Stimulated activated naive CD8-positive, alpha-beta T cell treated with anti-CD3 and anti-CD28 coated beads, Interleukin-15, Interleukin-2, amounts not matched to agents 100 U/mL and 50 U/mL, for 24 hours (primary cell): Measurements from ENCODE around the gene TSPAN14.

Experiments
- ATAC-seq: fragments of 150-1000 bp; cut with Tn5 transposase; one replicate; pipeline ENCODE4 v1.10.0; 2021
- DNase-seq: peaks from one replicate; pipeline ENCODE4 v3.0.0; 2021

The TSPAN14 gene

DNA sequence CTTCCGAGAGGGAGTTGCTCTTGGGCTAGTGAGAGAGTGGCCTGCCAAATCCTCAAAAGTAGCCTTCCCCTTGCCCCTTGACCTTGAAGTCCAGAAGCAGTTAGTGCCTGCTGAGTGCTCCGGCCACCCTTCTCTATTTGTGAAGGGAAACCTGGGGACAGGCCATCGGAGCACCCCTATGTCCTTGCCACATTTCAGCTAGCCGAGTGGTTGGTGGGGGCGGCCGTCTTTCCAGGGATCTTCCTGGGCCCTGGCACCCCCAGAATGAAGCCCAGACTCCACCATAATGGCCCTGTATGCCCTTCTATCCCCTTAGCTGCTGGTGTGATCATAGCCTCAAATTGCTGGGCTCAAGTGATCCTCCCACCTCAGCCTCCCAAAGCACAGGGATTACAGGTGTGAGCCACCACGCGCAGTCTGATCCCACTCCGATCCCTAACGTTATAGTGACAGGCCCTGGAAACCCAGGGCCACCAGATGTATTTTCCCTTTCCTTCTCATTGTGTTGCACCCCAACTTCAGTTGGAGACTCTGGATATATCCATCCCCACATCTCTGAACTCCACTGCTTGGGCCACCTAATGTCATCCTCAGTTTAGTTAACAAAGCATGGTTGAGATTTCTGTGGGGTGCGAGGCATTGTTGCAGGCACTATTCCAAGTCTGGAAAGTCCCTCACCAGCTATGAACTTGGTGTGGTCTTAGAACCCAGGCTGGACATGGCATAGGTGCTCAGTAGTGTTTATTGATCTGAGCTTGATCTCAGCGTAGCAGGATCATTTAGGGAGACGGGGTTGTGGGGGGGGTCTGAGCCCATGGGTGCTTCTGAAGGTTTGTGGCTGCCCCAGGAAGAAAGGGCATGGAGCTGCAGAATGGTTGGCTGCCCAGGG is 1.6 kb downstream of the TSPAN14 start:
- DNase-seq = no peak
- no peak for ATAC-seq

DNA sequence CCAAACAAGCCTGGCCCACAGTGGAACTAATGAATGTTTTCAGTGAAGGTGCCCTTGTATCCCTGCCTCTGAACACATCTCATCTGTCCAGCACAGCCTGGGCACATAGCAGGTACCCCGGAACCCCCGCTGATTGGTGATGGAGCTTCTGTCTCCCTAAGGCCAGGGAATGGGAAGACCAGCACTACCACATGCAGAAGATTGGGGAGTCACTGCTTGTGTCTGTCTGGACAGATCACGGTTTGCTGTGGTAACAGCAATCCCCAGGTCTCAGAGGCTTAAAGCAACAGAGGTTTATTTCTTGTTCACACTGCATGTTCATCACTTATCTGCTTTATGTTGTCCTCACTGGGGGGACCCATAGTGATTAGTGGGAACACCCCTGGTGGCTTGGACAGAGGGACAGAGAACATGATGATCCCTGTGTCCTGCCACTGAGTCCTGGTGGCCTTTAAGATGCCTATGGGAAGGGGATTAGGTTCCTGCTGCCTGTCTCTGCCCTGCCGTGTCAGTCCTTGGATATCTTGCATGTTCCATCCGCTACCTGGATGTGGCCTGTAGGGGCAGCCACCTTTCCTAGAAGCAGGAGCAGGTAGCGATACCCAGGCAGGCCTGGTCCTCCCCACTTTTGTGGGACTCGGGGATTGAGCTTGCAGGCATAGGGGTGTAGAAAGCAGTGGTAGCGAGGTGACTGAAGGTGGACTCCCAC is 3.6 kb downstream of the TSPAN14 start:
- no peak for DNase-seq
- no peak for ATAC-seq

DNA sequence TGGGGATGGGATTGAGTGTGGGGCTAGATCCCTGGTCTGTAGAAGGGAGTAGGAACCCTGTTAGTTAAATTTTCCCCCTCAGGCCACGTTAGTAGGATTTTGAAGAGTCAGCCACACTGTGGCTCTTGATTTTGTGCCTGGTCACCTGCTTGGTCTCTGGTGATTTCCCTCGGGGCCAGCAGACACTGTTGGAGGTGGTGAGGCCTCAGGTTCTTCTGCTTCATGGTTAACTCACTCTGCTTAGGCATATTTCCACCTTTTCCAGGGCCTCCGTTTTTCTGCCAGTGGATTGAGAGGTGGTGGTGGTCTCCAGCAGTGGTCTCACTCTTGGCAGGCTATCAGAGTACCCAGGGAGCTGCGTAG is 4.1 kb downstream of the TSPAN14 start:
- DNase-seq = no peak
- ATAC-seq = no peak

DNA sequence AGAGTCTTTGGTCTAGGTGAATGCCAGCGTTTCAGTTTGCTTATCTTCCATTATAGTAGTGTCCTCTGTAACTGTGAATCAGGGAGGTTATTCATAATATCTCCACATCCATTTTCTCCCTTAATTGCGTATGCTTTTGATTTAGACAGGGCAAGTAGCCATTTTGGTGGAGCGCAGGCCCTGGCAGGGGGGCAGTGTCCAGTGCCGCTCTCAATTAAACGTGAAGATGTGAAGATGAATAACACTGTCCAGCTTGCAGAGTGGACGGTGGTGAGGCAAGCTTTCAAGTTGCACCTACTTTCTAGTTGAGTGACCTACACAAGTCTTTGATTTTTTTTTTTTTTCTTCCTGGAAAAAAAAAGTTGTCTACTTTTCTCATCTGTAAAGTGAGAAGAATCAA is 4.5 kb downstream of the TSPAN14 start:
- DNase-seq = no peak
- no peak for ATAC-seq

DNA sequence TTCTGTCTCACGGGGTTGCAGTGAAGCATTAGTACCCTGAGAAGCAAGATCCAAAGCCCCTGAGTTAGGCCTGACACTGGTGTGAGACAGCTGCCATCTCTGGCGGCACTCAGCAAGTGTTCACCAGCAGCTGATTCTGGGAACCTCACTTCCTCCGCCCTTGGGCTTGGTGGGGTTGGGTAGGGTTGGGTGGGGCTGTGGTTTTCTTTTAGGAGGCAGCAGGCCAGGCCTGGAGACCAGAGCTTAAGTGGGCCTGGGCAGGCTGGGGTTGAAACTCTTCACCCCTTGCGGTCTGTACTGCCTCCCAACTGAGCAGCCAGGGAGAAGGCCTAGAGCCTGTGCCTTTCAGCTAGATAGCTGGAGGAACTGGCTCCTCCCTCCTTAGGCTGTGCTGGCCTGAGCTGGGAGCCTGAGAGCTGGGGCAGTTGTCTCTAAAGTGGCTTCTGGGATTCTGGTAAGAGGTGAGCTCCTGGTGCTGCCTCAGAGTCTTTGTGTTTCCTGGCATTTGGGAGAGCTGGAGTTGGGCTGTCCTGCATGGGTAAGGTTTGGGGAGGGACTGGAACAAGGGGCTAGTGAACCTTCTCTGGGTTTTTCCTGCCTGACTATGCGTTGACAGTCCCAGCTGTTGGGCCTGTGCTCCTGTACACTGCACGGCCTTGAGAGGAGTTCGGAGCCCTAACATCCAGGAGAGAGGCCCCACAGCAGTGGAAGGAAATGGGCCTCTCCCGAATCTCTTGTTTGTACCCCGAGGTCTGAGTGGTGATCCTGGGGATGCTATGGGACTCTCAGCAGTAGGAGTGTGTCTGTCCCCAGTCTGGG is 5.1 kb downstream of the TSPAN14 start:
- ATAC-seq (peak; percentile 65), DNase-seq (peak; percentile 75)

DNA sequence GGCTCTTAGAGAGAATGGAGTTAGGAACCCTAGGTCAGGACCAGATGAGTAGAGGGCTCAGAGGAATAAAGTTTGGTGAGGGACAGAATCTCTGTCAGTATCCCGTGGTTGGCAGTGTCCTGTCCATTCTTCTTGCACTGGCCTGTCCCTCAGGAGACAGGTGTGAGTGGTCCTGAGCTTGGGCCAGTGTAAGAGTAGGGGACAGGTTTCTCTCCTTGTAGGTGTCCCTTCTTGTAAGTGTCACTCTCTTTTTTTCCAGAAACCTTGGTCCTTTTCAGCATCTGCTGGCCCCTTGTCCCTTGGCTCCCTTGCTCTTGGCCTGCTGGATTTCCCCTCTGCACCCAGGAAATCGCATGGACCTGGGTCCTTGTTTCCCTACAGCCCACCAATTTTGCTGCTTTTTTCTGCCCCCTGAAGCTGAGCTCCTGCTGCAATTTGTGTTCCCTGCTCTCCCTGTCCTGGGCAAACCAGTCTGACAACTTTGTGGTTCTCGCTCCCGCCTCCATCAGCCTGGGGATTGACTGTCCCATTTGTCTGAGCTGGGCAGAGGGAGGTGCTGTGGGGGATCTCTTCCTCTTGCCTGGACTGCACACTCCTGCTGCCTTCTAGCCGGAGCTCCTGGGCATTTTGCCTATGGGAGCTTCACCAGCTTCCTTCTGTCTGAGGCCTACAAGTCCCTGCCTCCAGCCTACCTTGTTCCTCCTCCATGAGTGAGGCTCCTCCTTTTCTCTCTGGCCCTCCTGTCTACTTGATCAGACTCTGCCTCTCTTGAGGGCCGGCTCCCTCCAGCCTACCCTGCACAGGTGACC is 6.5 kb downstream of the TSPAN14 start:
- ATAC-seq (no peak), DNase-seq (no peak)

DNA sequence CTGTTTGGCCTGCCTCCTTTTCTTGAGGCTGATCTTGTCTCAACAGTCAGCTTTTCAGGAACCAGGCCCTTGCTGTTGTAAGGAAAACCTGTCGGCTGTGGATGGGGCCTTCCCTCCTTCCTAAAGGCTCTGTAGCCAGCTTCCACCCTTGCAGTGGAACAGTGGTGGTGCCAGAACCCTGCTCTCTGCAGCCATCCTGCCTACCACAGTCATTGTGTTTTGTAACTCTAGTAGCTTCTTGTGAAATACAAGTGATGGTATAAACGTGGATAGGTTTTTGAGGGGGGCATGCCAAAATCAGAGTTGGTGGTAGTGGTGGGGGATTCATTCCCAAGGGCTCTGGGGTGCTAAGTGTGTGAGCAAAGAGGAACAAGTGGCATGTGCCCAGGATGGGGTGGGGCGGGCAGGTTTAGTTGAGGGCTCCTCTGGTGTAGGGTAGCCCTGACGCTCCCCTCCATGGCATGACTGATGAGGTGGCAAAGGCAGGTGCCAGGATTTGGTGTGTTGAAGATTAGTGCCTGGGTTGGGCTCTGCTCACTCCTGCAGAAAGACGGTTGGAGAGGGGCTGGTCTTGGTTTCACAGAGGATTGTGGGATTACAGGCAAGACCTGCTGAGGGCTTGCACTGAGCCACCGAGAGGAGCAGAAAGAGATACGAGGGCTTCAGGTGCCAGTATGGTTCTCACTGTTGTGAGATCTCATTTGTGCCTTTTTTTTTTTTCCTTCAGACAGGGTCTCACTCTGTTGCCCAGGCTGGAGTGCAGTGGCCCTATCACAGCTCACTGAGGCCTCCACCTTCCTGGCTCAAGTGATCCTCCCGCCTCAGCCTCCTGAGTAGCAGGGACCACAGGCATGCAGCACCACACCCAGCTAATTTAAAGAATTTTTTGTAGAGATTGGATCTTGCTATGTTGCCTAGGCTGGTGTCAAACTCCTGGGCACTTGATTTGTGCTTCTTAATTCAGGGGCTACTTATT is 7.4 kb downstream of the TSPAN14 start:
- ATAC-seq (no peak), DNase-seq (no peak)

DNA sequence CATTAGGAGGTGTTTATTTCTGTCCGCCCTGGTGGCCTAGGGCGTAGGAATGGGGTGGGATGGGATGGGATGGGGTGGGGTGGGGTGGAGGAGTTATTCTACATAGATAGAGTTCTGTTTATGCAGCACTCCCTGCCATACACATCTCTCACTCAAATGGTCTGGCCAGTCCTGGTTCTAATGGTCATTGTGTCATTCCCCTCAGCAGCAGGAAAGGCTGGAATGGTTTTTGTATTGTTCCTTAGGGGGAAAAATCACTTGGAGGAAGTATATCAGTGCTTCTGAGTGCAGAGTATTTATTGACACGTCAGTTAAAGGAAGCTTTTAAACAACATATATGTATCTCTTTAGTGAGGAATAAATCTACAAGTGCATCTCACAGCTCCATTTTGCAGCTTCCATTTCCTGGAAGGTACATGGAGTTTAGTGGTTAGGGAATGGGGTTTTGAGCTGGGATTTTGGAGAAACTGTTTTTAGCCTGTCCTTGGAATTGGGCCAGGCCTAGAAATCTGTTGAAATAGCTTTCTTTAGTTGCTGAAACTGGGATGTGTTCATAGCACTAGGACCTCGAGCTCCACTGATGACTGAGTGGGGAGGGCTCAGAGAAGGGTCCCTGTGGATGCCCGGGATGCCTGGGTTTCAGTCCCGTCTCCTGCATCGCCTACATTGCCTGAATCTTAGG is 8.3 kb downstream of the TSPAN14 start:
- no peak for DNase-seq
- no peak for ATAC-seq

DNA sequence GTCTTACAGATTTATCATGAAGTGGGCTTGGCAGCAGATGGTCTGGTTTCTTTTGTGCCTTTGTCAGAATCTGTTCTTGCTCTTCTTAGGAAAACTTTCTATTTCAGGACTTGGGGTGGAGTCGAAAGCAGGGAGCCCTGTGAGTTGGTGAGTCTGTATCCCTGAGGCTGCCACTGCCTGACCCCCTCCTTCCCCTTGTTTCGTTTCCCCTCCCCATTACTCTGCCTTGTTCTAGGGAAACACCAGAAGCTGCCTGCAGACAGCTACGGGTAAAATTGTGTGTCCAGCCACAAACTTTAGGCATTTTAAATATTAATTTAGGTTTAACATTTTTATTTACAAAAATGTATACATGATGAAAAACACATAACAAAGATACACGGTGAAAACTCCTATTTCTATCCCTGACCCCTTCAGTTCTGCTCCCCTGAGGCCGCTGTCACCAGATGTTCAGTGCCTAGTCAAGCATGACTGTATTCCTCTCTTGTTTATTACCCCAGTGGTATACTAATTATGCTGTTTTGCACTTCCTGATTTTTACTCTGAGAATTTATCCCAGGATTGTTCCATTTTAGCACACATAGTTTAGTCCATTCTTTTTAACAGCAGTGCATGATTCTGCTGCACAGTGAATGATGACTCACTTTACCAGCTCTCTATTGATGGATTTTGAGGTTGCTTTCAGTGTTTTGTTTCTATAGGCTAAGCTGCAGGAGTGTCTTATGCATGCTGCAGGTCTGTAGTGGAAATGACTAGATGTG is 9.1 kb downstream of the TSPAN14 start:
- DNase-seq = no peak
- peak; percentile 42 for ATAC-seq

DNA sequence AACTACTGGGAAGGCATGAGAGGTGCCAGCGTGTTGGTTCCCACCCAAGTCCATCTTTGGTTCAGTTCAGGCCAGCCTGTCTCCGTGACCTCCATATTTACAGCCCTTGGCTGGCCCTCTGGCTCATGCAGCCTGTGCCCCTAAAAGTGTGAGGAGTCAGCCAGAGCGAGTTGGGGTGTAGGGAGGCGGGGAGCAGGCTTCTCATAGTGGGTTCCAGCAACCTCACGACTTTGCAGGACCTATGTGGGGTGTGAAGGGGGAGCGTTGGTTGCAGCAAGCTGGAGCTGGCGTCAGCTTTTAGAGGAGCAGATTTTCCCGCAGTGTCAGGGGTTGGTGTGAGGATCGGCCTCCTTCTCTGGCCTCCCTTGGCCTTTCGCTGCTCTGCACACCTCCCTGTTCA is 9.8 kb downstream of the TSPAN14 start:
- ATAC-seq (no peak), DNase-seq (no peak)

DNA sequence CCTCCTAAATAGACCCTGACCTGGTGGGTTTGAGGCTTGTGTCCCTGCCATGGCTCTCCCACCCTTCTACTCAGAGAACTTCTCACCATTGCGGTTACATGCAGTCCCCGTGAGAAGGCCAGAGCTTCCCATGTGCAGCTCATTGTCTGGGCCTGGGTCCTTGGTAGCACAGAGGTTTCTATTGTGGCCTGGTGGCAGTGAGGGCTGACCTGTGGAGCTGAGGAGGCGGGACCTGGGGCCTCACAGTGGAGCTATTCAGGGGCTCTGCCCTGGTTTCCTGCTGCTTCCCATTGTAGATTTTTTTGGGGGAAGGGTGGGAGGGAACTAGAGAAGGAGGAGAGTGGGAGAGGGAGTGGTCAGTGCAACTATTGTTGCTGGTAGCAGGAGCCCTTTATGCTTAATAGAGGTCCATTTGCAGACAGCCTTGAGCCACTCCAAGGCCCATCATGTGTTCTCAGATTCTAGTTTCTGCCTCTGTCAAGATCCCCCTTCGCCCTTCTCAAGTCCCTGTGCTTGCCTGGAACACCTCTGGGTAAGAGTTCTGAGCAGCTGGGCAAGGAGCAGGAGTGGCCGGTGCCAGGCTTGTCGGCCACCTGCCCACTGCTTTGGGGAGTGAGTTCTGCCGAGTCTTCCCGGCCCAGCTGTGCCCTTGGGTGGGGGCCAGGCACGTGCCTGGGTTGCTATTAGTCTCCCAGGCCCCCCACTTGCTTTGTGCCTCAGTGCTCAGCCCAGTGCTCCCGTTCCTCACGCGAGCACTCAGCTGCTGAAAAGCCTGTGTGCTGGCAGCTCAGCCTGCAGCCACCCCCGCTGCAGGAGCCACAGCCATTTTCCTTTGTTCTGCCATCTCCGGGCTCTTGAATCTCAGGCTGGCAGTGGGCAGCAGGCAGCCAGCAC is 10.7 kb downstream of the TSPAN14 start:
- DNase-seq (no peak), ATAC-seq (no peak)

DNA sequence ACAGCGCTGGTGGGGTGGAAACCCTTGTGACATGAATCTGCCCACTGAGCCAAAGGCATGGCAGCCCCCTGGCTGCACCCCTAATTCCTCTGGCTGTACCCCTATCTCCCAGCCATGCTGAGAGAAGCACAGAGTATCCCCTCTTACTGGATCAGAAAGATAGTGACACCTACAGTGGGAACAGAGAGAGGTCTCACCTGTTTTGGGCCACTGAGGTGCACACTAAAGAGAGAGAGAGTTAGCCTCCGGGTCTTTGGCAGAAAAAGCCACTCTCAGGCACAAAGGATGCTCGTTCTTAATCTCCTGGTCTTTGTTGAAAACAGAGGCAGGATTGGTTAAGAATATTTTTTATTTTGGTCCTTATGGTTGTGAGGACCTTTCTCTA is 11.3 kb downstream of the TSPAN14 start:
- ATAC-seq (no peak), DNase-seq (no peak)

DNA sequence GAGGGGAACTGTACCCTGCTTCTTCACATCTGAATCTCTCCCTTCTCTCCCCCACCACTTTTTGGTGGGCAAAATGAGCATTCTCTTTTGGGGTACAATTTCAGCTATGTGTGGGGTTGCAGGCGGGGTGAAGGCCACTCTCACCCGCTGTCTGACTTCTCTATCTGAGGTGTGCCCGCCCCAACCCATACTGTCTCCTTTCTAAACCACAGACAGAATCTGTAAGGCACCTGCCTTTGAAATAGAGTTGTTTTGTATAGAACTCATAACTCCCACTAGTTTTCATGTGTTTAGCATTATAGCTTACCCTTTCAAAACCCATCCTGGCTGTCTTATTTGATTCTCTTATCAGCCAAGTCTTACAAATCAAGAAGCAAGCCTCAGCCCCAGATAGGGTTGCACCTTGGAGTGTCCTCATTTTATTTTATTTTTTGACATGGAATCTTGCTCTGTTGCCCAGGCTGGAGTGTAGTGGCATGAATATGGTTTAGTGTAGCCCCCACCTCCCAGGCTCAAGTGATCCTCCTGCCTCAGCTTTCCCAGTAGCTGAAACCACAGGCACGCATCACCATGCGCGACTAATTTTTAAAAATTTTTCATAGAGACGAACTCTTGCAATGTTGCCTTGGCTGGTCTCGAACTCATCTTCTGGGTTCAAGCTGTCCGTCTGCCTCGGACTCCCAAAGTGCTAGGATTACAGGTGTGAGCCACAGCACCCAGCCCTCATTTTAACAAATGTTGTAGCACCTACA is 11.9 kb downstream of the TSPAN14 start:
- no peak for DNase-seq
- ATAC-seq = peak; percentile 55

DNA sequence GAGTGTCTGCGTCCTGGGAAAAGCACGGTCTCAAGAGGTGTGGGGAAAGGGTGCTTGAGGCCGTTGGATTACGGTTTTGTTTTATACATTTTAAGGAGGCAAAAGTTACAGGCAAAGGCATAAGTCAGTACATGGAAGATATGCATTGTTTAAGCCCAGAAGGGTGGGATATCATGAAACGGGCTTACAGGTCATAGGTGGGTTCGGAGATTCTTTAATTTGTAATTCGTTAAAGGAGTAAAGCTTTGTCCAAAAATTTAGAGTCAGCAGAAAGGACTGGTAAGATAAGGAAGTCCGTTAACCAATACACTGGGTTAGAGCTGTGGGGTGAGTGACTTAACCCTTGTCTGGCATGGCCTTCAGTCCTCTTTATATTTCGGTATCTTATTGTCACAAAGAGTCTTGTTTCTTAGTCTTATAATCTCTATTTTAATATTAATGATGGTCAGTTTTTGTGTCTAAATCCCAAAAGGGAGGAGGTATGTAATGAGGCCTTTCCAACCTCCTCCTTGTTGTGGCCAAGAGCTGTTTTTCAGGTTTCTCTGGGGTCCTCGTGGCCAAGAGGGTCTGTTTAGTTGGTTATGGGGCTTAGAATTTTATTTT is 12.7 kb downstream of the TSPAN14 start:
- DNase-seq = no peak
- ATAC-seq = no peak

DNA sequence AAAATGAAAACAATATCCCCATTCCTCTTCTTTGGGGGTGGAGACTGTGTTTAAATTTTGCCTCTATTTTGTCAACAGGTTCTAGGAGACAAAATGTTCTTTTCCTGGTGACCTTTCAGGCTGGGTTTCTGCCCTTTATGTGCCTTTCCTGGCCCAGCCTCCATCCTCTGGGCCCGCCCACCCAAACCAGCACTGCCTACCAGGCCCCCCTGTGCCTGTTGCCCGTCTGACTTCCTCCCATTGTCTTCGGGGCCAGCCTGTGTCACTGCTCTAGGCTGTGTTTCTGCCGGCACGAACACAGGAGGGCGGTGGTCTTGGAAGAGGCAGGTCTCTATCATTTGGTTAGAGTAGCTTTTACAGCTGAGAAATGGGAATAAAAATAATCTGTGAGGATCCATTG is 13.9 kb downstream of the TSPAN14 start:
- ATAC-seq (peak; percentile 60), DNase-seq (peak; percentile 84)

DNA sequence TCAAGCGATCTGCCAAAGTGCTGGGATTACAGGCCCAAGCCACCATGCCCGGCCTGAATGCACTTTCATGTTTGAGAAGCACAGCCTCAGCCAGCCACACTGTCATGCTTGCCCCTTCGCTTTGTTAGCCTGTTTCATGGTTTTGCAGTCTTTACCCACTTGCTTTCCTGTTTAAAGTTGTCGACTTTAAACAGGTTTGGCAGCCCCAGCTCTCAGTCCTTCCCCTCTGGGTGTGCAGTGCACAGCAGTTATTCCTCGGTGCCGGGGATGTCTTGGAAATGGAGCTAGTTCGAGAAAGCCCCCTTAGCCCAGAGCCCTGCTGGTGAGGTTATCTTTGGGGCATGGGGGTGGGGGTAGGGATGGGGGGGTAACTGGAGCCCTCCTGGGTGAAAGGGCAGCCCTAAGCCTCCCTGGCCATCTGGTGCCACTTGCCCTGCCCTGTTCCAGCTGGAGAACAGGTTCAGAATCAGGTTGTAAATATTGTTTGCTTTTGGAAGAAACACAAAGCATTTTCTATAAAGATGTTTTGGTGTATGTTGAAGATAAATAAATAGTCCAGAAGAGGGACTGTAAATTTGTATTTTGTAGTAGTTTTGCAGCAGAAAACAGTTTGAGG is 14.8 kb downstream of the TSPAN14 start:
- no peak for DNase-seq
- ATAC-seq = no peak

DNA sequence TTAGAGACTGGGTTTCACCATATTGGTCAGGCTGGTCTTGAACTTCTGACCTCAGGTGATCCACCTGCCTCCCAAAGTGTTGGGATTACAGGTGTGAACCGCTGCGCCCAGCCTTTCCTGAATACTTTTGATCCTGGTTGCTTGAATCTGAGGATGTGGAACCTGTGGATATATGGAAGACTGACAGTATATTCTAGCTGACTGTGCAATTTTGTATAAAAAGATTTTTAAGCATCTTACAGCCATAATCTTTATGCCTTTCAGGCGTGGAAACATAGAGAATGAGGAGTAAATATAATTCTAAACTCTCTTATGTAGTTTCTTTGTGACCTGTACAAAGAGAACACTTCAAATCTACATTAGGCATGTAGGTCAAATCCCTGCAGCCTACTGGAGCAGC is 16.2 kb downstream of the TSPAN14 start:
- ATAC-seq (no peak), DNase-seq (no peak)
